HEK293 (cell line): ENCODE measurements around the gene PRR19.

Experiments
- CTCF ChIA-PET: fragments of 350-600 bp; formaldehyde crosslinking; extraction: SDS; loops from one replicate; lab custom pipeline; 2021; ENCODE audit warnings: antibody characterized with exemption; lab: Yijun Ruan, JAX
- POLR2A ChIA-PET: fragments of 300-600 bp; formaldehyde crosslinking; extraction: SDS; loops from one replicate; lab custom pipeline; 2020; ENCODE audit warnings: antibody characterized with exemption, inconsistent platforms; lab: Yijun Ruan, JAX
- H3K27ac ChIP-seq: fragments of 200-500 bp; sonication (Bioruptor generic); 2 replicates; pipeline ENCODE4 v1.5.1; 2014; ENCODE audit warnings: low read depth, low read length, control low read depth, inconsistent platforms; ENCODE audit errors: extremely low read depth
- H3K36me3 ChIP-seq, 2 experiments: fragments of 200-500 bp in 1 of 2; sonication (Bioruptor generic) in 1 of 2; 1 replicate in 1 of 2; 2 replicates in 1 of 2; pipeline ENCODE4 v1.5.1; 2014 to 2017; ENCODE audit warnings: inconsistent platforms in 2 of 2, low read length in 2 of 2; ENCODE audit not compliant: control insufficient read depth in 2 of 2, insufficient read depth in 1 of 2
- H3K4me1 ChIP-seq: fragments of 200-500 bp; sonication (Bioruptor generic); 2 replicates; pipeline ENCODE4 v1.5.1; 2014; ENCODE audit warnings: mild to moderate bottlenecking, low read length, inconsistent platforms; ENCODE audit not compliant: control insufficient read depth, insufficient read depth
- H3K4me3 ChIP-seq: 2 replicates; pipeline ENCODE4 v1.5.1; 2011; ENCODE audit warnings: low read depth, mild to moderate bottlenecking, control low read depth, low read length, moderate library complexity
- H3K9me3 ChIP-seq: fragments of 200-500 bp; sonication (Bioruptor generic); 2 replicates; pipeline ENCODE4 v1.5.1; 2014; ENCODE audit warnings: low read depth, low read length, inconsistent platforms; ENCODE audit not compliant: control insufficient read depth, insufficient read depth
- ATF2 ChIP-seq: fragments of 450-650 bp; formaldehyde crosslinking; IDR thresholded peaks from 2 replicates; pipeline ENCODE4 v1.5.1; 2016; ENCODE audit warnings: missing biosample characterization, missing genetic modification characterization, low read depth
- BCL6B ChIP-seq: fragments of 450-650 bp; formaldehyde crosslinking; IDR thresholded peaks from 2 replicates; pipeline ENCODE4 v1.5.1; 2017; ENCODE audit warnings: missing biosample characterization, missing genetic modification characterization
- HOXA7 ChIP-seq: sonication (generic); formaldehyde crosslinking; IDR thresholded peaks from 2 replicates; pipeline ENCODE4 v1.8.1; 2022; ENCODE audit warnings: missing genetic modification reagents, borderline replicate concordance
- IKZF3 ChIP-seq: fragments of 450-650 bp; IDR thresholded peaks from 2 replicates; pipeline ENCODE4 v1.5.0; 2018; ENCODE audit warnings: missing biosample characterization, mild to moderate bottlenecking, missing genetic modification characterization, moderate library complexity
- KLF7 ChIP-seq: fragments of 450-650 bp; formaldehyde crosslinking; IDR thresholded peaks from 2 replicates; pipeline ENCODE4 v1.5.1; 2016; ENCODE audit warnings: missing biosample characterization, missing genetic modification characterization, borderline replicate concordance
- PBX3 ChIP-seq: sonication (generic); formaldehyde crosslinking; IDR thresholded peaks from 2 replicates; pipeline ENCODE4 v1.8.1; 2022; ENCODE audit warnings: mild to moderate bottlenecking, moderate library complexity, missing genetic modification reagents
- ZBTB21 ChIP-seq: fragments of 450-650 bp; formaldehyde crosslinking; IDR thresholded peaks from 2 replicates; pipeline ENCODE4 v1.5.1; 2017; ENCODE audit warnings: missing biosample characterization, missing genetic modification characterization
- ZBTB26 ChIP-seq: fragments of 450-650 bp; formaldehyde crosslinking; optimal IDR thresholded peaks from 2 replicates; pipeline ENCODE3; 2016; ENCODE audit warnings: missing biosample characterization, mild to moderate bottlenecking, missing genetic modification characterization
- ZBTB44 ChIP-seq: fragments of 450-650 bp; IDR thresholded peaks from 2 replicates; pipeline ENCODE4 v1.5.1; 2018; ENCODE audit warnings: missing biosample characterization, mild to moderate bottlenecking, missing genetic modification characterization
- ZIC2 ChIP-seq: fragments of 450-650 bp; formaldehyde crosslinking; IDR thresholded peaks from 2 replicates; pipeline ENCODE4 v1.5.1; 2016; ENCODE audit warnings: missing biosample characterization, missing genetic modification characterization
- ZNF121 ChIP-seq: fragments of 450-650 bp; formaldehyde crosslinking; IDR thresholded peaks from 2 replicates; pipeline ENCODE4 v1.5.1; 2016; ENCODE audit warnings: missing biosample characterization, missing genetic modification characterization
- ZNF16 ChIP-seq: fragments of 450-650 bp; formaldehyde crosslinking; IDR thresholded peaks from 2 replicates; pipeline ENCODE4 v1.5.1; 2016; ENCODE audit warnings: low read depth, missing biosample characterization, missing genetic modification characterization
- ZNF335 ChIP-seq: fragments of 450-650 bp; formaldehyde crosslinking; conservative IDR thresholded peaks from 2 replicates; pipeline ENCODE4 v1.5.1; 2016; ENCODE audit warnings: missing biosample characterization, missing genetic modification characterization
- ZNF404 ChIP-seq: fragments of 450-650 bp; formaldehyde crosslinking; IDR thresholded peaks from 2 replicates; pipeline ENCODE4 v1.5.1; 2017; ENCODE audit warnings: missing biosample characterization, missing genetic modification characterization
- ZNF416 ChIP-seq: fragments of 450-650 bp; formaldehyde crosslinking; IDR thresholded peaks from 2 replicates; pipeline ENCODE4 v1.5.1; 2016; ENCODE audit warnings: missing biosample characterization, missing genetic modification characterization
- ZNF473 ChIP-seq: fragments of 450-650 bp; formaldehyde crosslinking; IDR thresholded peaks from 2 replicates; pipeline ENCODE4 v1.5.1; 2017; ENCODE audit warnings: missing biosample characterization, missing genetic modification characterization
- ZNF561 ChIP-seq: fragments of 450-650 bp; IDR thresholded peaks from 2 replicates; pipeline ENCODE4 v1.5.1; 2018; ENCODE audit warnings: missing biosample characterization, missing genetic modification characterization, borderline replicate concordance
- ZNF585B ChIP-seq: fragments of 450-650 bp; formaldehyde crosslinking; IDR thresholded peaks from 2 replicates; pipeline ENCODE4 v1.5.1; 2016; ENCODE audit warnings: missing biosample characterization, missing genetic modification characterization
- ZNF596 ChIP-seq: fragments of 450-650 bp; IDR thresholded peaks from 2 replicates; pipeline ENCODE4 v1.5.0; 2018; ENCODE audit warnings: missing biosample characterization, mild to moderate bottlenecking, missing genetic modification characterization, moderate library complexity
- ZNF704 ChIP-seq: fragments of 450-650 bp; formaldehyde crosslinking; IDR thresholded peaks from 2 replicates; pipeline ENCODE4 v1.5.1; 2016; ENCODE audit warnings: missing biosample characterization, missing genetic modification characterization
- ZNF830 ChIP-seq: fragments of 450-650 bp; IDR thresholded peaks from 2 replicates; pipeline ENCODE4 v1.5.0; 2018; ENCODE audit warnings: missing biosample characterization, missing genetic modification characterization, low read depth, mild to moderate bottlenecking, moderate library complexity
- ZSCAN18 ChIP-seq: fragments of 450-650 bp; formaldehyde crosslinking; IDR thresholded peaks from 2 replicates; pipeline ENCODE4 v1.5.1; 2016; ENCODE audit warnings: missing biosample characterization, missing genetic modification characterization
- ZSCAN23 ChIP-seq: fragments of 450-650 bp; formaldehyde crosslinking; IDR thresholded peaks from 2 replicates; pipeline ENCODE4 v1.5.1; 2016; ENCODE audit warnings: missing biosample characterization, missing genetic modification characterization

Gene PRR19

GRCh38 chr19:42283188-42284065 lies 18.5 kb upstream of the PRR19 start (continued):
- TF ChIP-seq HOXA7 (CRISPR knock-in tag) (no peak), ZNF416 (tag by site-specific recombination) (peak; percentile 69; the same call in 1 of the 2 replicates), ZBTB44 (tag by site-specific recombination) (no peak), ZNF704 (tag by site-specific recombination) (no peak), ZBTB21 (tag by site-specific recombination) (peak; percentile 65; the same call in 1 of the 2 replicates), ZSCAN18 (tag by site-specific recombination) (no peak)

- peak overlapping the region; percentile 90 for H3K27ac ChIP-seq
- POLR2A ChIA-PET, result interaction anchor here (1.0 to 12.3 kb wide), 2 partner anchors 11 to 37 kb away, joined by 4 to 242 read pairs; partner anchors contain the start of gene GSK3A
- CTCF ChIA-PET, result no interaction called here
- peaks cover 49% of the 10 kb centered on the region for H3K4me1 ChIP-seq
- H3K4me3 ChIP-seq, result peak overlapping the region; percentile 37
- no peaks in the 10 kb centered on the region for H3K9me3 ChIP-seq
- H3K36me3 ChIP-seq, result peaks cover 0 to 25% of the 10 kb centered on the region in 2 experiments; a peak in 1 of 3 replicates
- TF ChIP-seq ZNF335 (tag by site-specific recombination) (no peak), ZNF561 (tag by site-specific recombination) (no peak), ZNF404 (tag by site-specific recombination) (no peak), ZNF16 (no peak), ZNF121 (tag by site-specific recombination) (no peak), BCL6B (no peak), KLF7 (no peak), PBX3 (CRISPR knock-in tag) (no peak), ZNF473 (tag by site-specific recombination) (no peak), ZNF585B (tag by site-specific recombination) (no peak), ZBTB44 (tag by site-specific recombination) (0 out of 2 replicates have a peak, but pooled peaks have one; percentile 33), ZNF596 (tag by site-specific recombination) (peak; percentile 26; the same call in 1 of the 2 replicates), ZBTB26 (tag by site-specific recombination) (no peak), IKZF3 (tag by site-specific recombination) (0 out of 2 replicates have a peak, but pooled peaks have one; percentile 20), ZNF830 (tag by site-specific recombination) (no peak), ATF2 (tag by site-specific recombination) (no peak), ZSCAN23 (tag by site-specific recombination) (no peak), ZIC2 (tag by site-specific recombination) (no peak)
These were observed 17.8 kb upstream of the PRR19 start for GRCh38 chr19:42284066-42284501.
